ENCODE data around the gene AHCYL2.

AHCYL2 gene

DNA sequence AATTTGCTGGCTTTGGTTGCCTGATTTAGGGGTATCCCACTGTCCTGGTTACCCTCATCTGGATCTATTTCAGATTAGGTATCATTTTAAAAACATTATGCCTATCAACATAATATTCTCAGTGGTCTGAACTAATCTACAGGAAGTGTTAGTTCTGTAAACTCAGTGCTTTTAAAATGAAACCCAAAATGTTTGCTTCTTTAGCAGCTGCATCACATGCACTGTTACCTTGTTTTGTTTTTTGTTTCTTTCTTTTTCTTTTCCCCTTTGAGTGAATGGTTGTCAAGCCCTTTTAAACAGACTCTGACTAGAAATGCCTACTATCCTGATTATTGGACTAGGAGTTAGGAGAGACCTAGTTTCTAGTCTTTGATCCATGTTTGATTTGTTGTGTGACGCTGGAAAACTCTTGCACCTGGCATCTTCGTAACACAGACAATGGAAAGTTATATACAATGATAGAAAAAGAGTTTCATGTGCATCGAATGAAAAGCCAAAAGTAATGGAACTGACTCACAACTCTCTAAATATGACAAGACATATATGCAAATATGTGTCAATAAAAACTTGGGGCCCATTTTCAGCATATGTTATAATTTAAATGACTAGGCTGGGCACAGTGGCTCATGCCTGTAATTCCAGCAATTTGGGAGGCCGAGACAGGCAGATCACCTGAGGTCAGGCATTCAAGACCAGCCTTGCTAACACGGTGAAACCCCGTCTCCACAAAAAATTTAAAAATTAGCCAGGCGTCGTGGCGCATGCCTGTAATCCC, 157.1 kb downstream of the AHCYL2 start:
- DNase-seq (ENCODE audit: extremely low read depth, low read depth): no peak
- TF ChIP-seq, protein P1, sequence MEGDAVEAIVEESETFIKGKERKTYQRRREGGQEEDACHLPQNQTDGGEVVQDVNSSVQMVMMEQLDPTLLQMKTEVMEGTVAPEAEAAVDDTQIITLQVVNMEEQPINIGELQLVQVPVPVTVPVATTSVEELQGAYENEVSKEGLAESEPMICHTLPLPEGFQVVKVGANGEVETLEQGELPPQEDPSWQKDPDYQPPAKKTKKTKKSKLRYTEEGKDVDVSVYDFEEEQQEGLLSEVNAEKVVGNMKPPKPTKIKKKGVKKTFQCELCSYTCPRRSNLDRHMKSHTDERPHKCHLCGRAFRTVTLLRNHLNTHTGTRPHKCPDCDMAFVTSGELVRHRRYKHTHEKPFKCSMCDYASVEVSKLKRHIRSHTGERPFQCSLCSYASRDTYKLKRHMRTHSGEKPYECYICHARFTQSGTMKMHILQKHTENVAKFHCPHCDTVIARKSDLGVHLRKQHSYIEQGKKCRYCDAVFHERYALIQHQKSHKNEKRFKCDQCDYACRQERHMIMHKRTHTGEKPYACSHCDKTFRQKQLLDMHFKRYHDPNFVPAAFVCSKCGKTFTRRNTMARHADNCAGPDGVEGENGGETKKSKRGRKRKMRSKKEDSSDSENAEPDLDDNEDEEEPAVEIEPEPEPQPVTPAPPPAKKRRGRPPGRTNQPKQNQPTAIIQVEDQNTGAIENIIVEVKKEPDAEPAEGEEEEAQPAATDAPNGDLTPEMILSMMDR (IDR thresholded peaks at IDR 0.05; ENCODE audit: low read depth, low read length, missing control alignments): no peak
- H3K4me3 ChIP-seq (replicated peaks; ENCODE audit: low read depth, low read length): no peak overlapping the region

DNA sequence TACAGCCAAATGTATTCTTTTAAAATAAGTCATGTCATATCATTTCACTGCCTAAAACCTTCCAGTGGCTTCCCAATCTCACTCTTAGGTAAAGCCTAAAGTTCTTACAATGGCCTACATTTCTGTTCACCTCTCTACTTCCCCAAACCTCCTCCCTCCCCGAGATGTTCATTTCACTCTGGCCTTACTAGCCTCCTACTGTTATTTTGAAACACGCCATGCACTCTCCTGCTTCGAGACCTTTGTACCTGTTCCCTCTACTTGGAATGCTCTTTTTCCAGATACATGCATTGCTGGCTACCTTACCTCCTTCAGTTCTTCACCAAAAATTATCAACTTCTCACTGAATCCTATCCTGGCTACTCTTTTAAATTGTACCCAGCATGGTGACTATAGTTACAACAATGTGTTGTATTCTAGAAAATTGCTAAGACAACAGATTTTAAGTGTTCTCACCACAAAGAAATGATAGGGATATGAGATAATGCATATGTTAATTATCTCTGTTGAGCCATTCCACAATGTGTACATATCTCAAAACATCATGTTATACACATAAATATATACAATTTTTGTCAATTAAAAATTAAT, 158.8 kb downstream of the AHCYL2 start:
- no peak overlapping the region for H3K4me3 ChIP-seq (replicated peaks; ENCODE audit: low read depth, low read length)
- no peak for DNase-seq (ENCODE audit: extremely low read depth, low read depth)
- TF ChIP-seq, protein P1 (IDR thresholded peaks at IDR 0.05; ENCODE audit: low read depth, low read length, missing control alignments): no peak

GRCh38 chr7:129385116-129385515, 160.3 kb downstream of the AHCYL2 start:
- no peak for DNase-seq (ENCODE audit: extremely low read depth, low read depth)
- no peak overlapping the region for H3K4me3 ChIP-seq (replicated peaks; ENCODE audit: low read depth, low read length)
- TF ChIP-seq, protein P1 (IDR thresholded peaks at IDR 0.05; ENCODE audit: low read depth, low read length, missing control alignments): no peak

- DNase-seq (ENCODE audit: extremely low read depth, low read depth): no peak
- TF ChIP-seq, protein P1 (IDR thresholded peaks at IDR 0.05; ENCODE audit: low read depth, low read length, missing control alignments): no peak
- H3K4me3 ChIP-seq (replicated peaks; ENCODE audit: low read depth, low read length): no peak overlapping the region
These were observed 160.8 kb downstream of the AHCYL2 start for GRCh38 chr7:129385598-129385997.

- no peak overlapping the region for H3K4me3 ChIP-seq (replicated peaks; ENCODE audit: low read depth, low read length)
- TF ChIP-seq, protein P1 (IDR thresholded peaks at IDR 0.05; ENCODE audit: low read depth, low read length, missing control alignments): no peak
- no peak for DNase-seq (ENCODE audit: extremely low read depth, low read depth)
These were observed 161.7 kb downstream of the AHCYL2 start for GRCh38 chr7:129386506-129386905.

- TF ChIP-seq, protein P1 (IDR thresholded peaks at IDR 0.05; ENCODE audit: low read depth, low read length, missing control alignments): no peak
- H3K4me3 ChIP-seq (replicated peaks; ENCODE audit: low read depth, low read length): no peak overlapping the region
- DNase-seq (ENCODE audit: extremely low read depth, low read depth): no peak
These were observed 162.7 kb downstream of the AHCYL2 start for GRCh38 chr7:129387537-129387936.

Measured in HFF-Myc (cell line).